ENCODE measurements around the gene TEX2.

TEX2 gene

GRCh38 chr17:64102627-64103390, 160.3 kb downstream of the TEX2 start:
- DNase-seq (ENCODE audit: low read depth) = no peak
- no peak overlapping the region for H3K4me3 ChIP-seq (ENCODE audit: low read depth, low read length)

GRCh38 chr17:64099543-64099942, 163.5 kb downstream of the TEX2 start:
- in situ Hi-C loops (cut with HindIII; ENCODE audit: low sequenced_read_pairs) = no loop called here
- TF ChIP-seq CTCF (IDR thresholded peaks at IDR 0.05; ENCODE audit: low read depth, low read length, missing control alignments) = no peak
- DNase-seq (ENCODE audit: low read depth) = no peak
- no peak overlapping the region for H3K4me3 ChIP-seq (ENCODE audit: low read depth, low read length)

More at GRCh38 chr17:64102627-64103390, 160.3 kb downstream of the TEX2 start:
- in situ Hi-C loops (cut with HindIII; ENCODE audit: low sequenced_read_pairs) = no loop called here
- no peak for TF ChIP-seq CTCF (IDR thresholded peaks at IDR 0.05; ENCODE audit: low read depth, low read length, missing control alignments)
